Inflammatory macrophage treated with lipopolysaccharide for 4 hours (primary cell): Measurements from ENCODE around the gene ASPM.
"Not testable (repeated sequence)": the region's sequence is repeated elsewhere in the genome, so short reads cannot be mapped to it uniquely, and the experiment has no call there.

ENCODE experiments used
- DNase-seq: peaks from one replicate; pipeline ENCODE4 v3.0.0-alpha.2; 2020

Gene ASPM

GRCh38 chr1:197067457-197067818 lies 79.0 kb downstream of the ASPM start:
- DNase-seq: no peak

- no peak for DNase-seq
Observed at GRCh38 chr1:197066719-197067456, 79.6 kb downstream of the ASPM start, which contains the start of gene F13B. TSS of gene F13B (minus strand) at chr1:197067260. CDS start at chr1:197067223, 37 bp downstream.

GRCh38 chr1:197066277-197066676 lies 80.2 kb downstream of the ASPM start:
- no peak for DNase-seq

- DNase-seq: no peak
Observed at GRCh38 chr1:197065559-197065958, 80.9 kb downstream of the ASPM start.

- DNase-seq: no peak
Observed at GRCh38 chr1:197063212-197063611, 83.3 kb downstream of the ASPM start.

GRCh38 chr1:197062692-197063091 lies 83.8 kb downstream of the ASPM start:
- no peak for DNase-seq

GRCh38 chr1:197049100-197049499 lies 97.4 kb downstream of the ASPM start:
- no peak for DNase-seq

GRCh38 chr1:197042676-197043341 lies 103.7 kb downstream of the ASPM start:
- DNase-seq: no peak

- no peak for DNase-seq
Observed at GRCh38 chr1:197041486-197042353, 104.7 kb downstream of the ASPM start.

- no peak for DNase-seq
Observed at GRCh38 chr1:197036861-197037260, 109.6 kb downstream of the ASPM start.

- DNase-seq: not testable (repeated sequence)
Observed at GRCh38 chr1:197034631-197035339, 111.7 kb downstream of the ASPM start.
